Uterus (tissue), 2 donors: Measurements from ENCODE around the gene RER1.

Source experiments
- CTCF ChIP-seq, 4 experiments: fragments of 200-600 bp in 2 of 4; fragments of 450-650 bp in 2 of 4; sonication (generic) in 2 of 4; IDR thresholded peaks; one replicate each; pipeline ENCODE4 v1.5.1; 2016 to 2019; ENCODE audit warnings: antibody characterized with exemption in 4 of 4, mild to moderate bottlenecking in 2 of 4, moderate library complexity in 1 of 4
- POLR2A ChIP-seq, 2 donors: fragments of 450-650 bp; IDR thresholded peaks; one replicate each; pipeline ENCODE4 v1.6.1; 2016; ENCODE audit warnings: antibody characterized with exemption in 2 of 2, mild to moderate bottlenecking in 1 of 2, moderate library complexity in 1 of 2

- TF ChIP-seq CTCF (IDR thresholded peaks at IDR 0.05) (no peak), POLR2A (IDR thresholded peaks at IDR 0.05) (no peak)
These were observed 40.8 kb downstream of the RER1 start for GRCh38 chr1:2432441-2432844.
